NCI-H2081 (cell line): ENCODE measurements around the gene CDH4.
A peak's percentile ranks its signal among the peaks of the same experiment; 100 is the strongest.
"Not testable (repeated sequence)": the region's sequence is repeated elsewhere in the genome, so short reads cannot be mapped to it uniquely, and the experiment has no call there.

Experiments used
- DNase-seq, 2 experiments: peaks; one replicate each; lab custom pipeline; 2025; lab: John Stamatoyannopoulos, UW

CDH4 gene

DNA sequence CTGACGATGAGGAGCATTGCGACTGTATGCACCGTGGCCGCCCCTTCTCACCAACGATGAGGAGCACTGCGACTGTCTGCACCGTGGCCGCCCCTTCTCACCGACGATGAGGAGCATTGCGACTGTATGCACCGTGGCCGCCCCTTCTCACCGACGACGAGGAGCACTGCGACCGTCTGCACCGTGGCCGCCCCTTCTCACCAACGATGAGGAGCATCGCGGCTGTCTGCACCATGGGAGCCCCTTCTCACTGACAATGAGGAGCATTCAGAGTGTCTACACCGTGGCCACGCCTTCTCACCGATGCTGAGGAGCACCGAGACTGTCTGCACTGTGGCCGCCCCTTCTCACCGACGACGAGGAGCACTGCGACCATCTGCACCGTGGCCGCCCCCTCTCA, 692.9 kb downstream of the CDH4 start:
- DNase-seq: not testable (repeated sequence)

DNA sequence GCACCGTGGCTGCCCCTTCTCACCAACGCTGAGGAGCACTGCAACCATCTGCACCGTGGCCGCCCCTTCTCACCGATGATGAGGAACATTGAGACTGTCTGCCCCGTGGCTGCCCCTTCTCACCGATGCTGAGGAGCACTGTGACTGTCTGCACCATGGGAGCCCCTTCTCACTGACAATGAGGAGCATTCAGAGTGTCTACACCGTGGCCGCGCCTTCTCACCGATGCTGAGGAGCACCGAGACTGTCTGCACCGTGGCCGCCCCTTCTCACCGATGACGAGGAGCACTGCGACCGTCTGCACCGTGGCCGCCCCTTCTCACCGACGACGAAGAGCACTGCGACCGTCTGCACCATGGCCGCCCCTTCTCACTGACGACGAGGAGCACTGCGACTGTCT, 693.4 kb downstream of the CDH4 start:
- DNase-seq: not testable (repeated sequence)

DNA sequence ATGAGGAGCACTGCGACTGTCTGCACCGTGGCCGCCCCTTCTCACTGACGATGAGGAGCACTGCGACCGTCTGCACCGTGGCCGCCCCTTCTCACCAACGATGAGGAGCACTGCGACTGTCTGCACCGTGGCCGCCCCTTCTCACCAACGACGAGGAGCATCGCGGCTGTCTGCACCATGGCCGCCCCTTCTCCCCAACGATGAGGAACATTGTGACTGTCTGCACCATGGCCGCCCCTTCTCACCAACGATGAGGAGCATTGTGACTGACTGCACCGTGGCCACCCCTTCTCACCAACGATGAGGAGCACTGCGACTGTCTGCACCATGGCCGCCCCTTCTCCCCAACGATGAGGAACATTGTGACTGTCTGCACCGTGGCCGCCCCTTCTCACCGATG, 696.0 kb downstream of the CDH4 start:
- DNase-seq: not testable (repeated sequence)

DNA sequence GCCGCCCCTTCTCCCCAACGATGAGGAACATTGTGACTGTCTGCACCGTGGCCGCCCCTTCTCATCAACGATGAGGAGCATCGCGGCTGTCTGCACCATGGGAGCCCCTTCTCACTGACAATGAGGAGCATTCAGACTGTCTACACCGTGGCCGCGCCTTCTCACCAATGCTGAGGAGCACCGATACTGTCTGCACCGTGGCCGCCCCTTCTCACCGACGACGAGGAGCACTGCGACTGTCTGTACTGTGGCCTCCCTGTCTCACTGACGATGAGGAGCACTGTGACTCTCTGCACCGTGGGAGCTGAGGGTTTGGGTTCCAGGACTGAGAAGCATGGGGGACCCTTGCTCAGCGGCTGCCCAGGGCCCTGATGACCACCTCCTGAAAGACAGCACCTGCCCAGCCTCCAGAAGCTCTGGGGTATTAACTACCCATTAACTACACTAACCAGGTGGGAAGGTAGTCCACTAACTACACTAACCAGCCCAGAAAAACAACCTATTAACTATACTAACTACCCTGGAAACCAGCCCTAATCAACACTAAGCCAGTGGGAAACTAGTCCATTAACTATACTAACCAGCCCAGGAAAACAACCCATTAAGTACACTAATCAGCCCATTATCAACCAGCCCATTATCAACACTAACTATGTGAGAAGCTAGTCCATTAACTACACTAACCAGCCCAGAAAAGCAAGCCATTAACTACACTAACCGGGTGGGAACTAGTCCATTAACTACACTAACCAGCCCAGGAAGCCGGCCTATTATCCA, 696.7 kb downstream of the CDH4 start:
- DNase-seq: no peak

DNA sequence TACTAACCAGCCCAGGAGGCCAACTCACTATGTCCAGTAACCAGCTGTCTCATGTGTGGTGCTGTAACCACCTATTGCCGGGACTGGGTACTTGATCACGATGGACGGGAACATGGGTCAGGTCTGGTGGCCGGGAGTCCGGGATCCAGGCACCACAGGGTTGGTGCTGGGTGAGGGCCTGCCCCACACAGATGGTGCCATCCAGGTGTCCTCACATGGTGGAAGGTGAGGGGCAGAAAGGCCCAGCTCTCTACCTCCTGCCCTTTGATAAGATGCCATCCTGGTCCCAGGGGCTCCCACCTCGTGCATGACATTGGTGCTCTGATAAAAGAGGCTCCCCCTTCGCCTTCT, 697.3 kb downstream of the CDH4 start:
- no peak for DNase-seq

DNA sequence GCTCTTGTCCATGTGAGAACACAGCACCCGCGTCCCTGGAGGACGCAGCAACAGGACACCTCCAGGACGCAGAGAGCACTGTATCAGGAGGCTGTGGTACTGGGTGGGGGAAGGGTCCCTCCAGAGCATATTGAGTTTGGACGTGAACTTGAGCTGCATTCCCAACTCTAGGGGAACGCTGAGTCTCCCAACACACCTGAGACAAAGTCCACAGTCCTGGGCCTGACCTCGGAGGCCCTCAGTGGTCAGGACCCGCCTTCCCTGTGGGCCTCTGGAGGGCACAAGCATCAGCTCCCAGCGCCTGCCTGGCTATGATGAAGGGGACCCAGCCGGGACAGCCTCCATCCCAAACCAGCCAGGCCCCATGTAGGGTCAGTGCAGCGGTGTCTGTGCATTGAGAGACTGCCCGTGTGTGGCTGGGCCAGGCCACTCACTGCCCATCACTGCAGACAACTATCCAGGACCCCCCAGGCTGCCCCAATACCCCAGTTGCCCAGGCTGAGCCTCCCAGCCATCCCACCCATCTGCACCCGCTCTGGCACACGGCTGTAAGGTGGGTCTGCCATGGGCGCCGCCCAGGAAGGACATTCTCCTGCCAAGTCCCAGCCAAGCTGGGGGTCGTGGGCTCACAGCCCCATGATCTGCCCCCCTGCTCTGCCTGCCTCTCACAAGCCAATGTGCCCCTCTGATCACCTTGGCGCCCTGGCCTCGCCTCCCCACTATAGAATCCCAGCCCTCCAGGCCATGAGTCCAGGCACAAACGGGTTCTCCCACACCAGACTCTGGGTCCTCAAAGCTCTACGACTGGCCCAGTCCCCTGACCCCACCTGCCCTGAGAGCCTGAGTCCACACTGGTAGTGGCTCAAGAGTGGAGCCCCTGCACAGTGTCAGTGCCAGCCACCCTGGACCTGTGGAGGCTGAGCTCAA, 697.9 kb downstream of the CDH4 start:
- no peak for DNase-seq

DNA sequence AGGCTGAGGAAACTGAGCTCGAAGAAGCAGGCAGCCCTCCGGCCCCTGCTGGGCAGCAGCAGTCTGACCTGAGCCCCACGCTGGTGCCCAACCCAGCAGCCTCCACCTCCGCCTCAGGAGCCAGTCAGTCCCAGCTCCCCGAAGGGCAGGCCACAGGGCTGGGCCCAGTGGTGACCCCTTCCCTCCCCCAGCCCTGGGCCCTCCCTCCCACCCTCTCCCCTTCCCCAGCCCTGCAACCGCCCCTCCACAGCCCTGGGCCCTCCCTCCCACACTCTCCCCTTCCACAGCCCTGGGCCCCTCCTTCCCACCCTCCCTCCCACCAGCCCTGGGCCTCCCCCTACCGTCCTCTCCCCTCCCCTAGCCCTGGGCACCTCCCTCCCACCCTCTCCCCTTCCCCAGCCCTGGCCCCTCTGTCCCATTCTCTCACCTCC, 698.6 kb downstream of the CDH4 start:
- DNase-seq: no peak

DNA sequence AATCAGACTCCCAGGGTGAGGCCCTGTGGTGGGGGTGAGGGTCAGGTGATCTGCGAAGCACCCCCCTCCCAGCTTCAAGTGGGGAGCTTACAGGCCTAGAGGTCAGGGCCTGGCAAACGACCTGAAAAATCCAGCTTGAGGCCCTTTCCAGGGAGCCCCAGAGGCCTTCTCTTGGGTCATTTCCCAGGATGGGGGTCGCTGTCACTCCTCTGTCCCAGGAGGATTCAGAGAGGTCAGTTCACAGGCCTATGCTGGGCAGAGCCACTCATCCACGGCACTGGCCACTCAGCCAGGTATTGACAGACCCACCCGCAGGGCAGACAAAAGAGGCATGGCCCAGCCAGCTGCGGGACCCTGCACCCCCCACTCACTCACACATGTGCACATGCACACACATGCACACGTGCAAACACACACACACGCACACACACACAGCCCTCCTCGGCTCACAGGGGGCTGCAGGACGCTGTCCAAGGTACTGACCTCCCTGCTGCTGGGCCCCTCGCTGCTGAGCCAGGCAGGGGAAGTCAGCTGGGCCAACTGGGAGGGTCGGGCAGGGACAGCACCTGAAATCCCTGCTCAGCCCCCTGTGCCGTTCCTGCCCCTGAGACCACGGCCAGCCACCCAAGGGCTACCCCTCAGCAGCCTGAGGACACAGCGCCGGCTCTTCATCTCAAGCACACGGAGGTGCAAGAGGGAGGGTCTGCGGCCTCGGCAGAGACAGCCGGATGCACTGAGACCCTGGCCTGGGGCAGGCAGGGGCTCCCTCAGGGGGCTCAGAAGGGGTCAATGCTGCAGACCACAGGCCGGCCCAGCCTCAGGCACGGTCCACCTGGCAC, 699.9 kb downstream of the CDH4 start:
- no peak for DNase-seq

DNA sequence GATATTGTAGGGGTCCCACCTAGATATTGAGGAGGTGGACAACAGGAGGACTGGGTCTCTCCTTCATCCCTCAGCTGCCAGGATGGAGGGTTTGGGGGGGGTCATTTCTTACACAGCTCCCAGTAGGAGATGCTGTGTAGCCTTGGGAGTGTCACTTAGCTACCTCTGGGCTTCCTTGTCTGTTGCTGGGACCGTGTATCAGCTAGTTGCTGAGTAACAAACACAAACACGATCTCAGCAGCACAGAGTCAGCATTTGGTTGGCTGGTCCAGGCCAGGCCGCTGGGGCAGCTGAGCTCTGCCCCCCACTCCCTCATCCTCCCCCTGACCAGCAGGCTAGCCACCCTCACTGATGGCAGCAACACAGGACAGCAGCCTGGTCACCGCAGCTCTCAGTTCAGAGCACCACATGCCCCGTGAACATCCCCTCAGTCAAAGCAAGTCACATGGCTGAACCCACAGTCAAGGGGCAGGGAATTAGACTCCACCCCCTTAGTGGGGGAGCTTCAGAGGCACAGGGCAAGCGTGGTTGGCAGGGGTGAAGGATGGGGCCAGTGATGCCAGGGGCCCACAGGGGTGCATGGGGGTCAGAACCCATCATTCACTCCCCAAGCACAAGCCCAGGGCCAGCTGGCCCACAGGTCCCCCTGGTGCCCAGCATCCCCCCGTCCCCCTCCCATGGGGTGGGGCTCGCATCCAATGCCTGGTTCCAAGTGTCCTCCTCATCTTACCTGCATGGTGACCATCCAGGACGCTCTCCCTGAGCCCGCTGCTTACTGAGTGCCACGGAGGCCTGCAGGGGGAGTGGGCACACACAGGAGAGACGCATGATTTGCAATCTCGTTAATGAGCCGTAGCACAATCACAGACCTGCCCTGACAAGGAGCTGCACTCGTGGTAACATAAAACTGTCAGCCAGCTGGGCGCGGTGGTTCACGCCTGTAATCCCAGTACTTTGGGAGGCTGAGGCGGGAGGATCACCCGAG, 701.3 kb downstream of the CDH4 start:
- DNase-seq: peak in 1 of 2 experiments; percentile 10

DNA sequence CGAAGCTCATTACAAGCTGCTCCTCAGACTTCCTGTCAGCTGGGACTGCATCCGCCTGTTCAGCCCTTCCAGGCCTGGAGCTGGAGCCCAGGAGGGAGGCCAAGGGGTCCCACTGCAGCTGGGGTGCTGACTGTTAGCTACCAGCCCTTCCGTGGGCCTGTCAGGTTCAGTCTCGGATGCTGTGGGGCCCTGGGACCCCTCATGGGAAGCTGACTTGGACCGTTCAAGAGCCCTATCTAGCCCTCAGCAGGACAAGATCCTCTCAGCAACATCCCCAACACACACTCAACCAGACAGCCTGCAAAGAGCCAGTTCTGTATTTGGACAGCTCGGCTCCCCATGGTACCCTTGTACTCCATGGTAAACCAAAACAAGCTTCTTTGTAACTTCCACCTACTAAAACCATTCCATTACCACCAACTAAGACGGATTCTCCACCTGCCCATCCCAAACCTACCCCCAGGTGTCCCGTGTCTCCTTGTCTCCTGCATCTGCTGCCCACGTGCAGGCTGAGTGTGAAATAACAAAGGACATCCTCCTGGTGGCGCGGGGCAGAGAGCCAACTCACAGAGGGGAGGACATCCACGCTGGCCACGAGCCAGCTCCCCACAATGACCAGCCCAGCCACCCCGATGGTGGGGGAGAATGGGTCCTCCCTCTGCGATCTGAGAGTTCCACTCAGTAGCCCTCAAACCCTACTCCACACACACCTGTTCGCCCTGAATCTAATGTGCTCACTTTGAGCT, 702.4 kb downstream of the CDH4 start:
- peak; percentile 87 to 88 for DNase-seq

DNA sequence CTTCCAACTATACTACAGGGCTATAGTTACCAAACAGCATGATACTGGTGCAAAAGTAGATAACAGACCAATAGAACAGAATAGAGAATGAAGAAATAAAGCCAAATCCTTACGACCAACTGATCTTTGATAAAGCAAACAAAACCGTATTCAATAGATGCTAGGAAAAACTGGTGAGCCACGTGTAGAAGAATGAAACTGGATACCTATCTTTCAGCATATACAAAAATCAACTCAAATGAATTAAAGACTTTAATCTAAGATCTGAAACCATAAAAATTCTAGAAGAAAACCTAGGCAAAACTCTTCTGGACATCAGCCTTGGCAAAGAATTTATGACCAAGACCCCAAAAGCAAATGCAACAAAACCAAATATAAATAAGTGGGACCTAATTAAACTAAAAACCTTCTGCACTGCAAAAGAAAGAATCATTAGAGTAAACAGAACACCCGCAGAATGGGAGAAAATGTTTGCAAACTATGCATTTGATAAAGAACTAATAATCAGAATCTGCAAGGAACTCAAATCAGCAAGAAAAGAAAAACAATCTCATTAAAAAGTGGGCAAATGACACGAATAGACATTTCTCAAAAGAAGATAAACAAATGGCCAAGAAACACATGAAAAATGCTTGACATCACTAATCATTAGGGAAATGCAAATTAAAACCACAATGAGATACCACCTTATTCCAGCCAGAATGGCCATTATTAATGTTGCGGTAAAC, 703.8 kb downstream of the CDH4 start:
- DNase-seq: no peak

DNA sequence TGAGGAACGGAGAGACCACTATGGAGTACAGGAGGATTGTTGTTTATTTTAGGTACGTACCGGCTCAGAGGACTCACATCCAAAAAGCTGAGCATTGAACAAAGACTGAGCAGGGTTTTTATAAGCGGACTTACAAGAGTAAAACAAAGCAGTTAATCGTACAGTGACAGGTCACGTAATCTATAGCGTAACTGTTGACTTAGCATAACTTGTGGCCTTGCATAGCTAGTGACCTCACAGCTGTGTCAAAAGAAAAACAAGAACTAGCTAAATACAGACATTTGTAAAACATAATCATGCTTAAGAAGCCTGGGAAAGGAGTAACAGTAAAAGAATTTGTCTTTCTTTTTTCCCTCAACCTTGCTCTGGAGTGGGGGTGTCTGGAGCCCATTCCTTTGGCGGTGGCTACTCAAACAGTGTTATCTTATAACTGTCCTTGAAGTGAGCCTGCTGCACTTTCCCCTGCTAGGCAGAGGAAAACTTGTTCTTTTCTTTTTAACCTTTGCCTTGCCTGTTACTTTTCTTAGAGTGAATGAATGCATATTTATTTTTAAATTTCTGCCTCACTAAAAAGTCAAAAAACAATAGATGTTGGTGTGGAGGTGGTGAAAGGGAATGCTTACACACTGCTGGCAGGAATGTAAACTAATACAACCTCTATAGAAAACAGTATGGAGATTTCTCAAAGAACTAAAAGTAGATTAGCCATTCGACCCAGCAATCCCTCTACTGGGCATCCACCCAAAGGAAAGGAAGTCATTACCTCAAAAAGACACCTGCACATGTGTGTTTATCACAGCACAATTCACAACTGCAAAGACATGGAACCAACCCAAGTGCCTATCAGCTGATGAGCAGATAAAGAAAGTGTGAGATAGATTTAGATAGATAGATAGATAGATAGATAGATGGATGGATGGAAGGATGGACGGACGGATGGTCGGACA, 704.6 kb downstream of the CDH4 start:
- DNase-seq: peak in 1 of 2 experiments; percentile 47

DNA sequence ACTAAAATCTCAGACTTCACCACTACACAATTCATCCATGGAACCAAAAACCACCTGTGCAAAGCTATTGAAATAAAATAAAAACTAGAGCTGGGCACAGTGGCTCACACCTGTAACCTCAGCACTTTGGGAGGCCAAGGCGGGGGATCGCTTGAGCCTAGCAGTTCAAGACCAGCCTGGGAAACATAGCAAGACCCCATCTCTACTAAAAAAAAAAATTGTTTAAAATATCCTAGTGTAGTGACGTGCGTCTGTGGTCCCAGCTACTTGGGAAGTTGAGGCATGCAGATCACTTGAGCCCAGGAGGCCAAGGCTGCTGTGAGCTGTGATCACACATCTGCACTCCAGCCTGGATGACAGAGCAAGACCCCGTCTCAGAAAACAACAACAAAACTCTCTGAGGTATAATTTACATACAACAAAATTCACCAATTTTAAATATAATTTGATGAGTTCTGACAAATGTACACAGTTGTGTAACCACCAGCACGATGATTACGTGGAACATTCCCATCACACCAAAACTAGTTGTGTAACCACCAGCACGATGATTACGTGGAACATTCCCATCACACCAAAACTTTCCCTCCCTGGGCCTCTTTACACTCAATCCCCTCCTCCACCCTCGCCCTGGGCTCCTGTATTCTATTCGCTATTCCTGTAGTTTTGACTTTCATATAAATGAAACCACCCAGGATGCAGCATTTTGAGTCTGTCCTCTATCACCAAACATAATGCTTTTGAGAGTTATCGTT, 706.1 kb downstream of the CDH4 start:
- no peak for DNase-seq

DNA sequence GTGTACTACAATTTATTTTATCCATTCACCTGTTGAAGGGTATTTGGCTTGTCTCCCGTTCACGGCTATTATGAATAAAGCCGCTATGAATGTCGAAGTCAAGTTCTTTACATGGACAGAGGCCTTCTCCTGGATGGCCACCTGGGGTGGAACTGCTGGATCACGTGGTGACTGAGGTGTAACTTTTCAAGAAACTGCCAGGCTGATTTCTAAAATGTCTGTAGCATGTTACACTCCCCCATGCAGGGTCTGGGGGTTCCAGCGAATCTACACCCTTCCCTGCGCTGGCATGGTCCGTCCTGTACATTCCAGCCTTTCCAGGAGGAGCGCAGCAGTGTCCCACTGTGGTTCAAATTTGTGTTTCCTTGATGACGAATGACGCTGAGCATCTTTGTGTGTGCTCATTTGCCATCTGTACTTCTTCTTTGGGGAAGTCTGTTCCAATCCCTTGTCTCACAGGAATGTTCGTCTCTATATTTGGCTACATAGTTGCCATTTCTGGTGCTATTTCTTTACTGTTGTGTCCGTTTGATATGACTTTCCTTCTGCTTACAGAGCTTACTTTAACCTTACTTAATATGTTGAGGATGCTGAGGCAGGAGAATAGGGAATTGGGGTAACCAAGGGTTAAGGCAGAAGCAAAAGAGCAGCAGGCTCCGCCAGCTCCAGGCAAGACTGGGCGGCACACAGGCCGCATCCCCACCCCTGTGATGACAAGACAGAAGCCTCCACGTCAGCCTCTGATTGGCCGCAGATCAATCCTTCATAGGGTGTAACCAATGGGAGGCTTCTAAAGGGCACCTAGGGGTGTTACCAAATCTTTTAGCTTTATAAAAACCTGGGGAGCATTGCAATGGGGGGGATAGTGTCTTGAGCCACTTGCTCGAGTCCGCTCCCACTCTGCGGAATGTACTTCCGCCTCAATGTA, 707.0 kb downstream of the CDH4 start:
- DNase-seq: no peak

DNA sequence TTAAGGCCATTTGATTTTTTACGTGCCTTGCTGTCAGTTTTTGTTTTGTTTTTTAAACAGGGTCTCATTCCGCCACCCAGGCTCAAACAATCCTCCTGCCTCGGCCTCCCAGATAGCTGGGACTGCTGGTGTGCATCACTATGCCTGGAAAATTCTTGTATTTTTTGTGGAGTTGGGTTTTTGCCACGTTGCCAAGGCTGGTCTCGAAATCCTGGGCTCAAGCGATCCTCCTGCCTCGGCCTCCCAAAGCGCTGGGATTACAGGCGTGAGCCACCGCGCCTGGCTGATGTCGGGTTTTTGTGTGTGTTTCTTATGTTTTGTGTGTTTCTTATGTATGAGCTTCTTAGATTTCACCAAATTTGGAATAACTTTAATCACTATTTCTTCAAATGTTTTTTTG, 708.8 kb downstream of the CDH4 start:
- no peak for DNase-seq

DNA sequence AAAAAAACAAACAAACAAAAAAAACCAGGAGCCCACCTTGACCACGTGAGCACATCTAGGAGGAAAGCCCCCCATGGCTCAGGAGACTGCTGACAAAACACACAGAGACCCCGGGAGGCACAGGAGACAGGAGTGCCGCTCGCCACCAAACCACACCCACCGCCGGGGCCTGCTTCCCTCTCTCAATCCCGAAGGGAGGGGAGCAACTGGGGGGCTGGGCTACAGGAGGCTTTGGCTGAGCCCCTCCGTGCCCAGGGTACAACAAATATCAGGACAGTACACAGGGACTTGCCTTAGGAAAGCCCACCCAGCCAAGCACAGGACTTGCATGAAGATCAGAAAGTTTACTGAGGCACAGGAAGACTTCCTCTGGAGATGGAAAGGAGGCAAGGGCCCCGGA, 711.1 kb downstream of the CDH4 start:
- DNase-seq: no peak
